GM19023 (cell line): ENCODE measurements around the gene FOXC1.

ENCODE experiments used
- ATAC-seq: cut with Tn5 transposase; IDR thresholded peaks from one replicate; pipeline ENCODE4 v1.9.1; 2021; ENCODE audit warnings: mild to moderate bottlenecking, moderate library complexity; ENCODE audit not compliant: unreplicated experiment

The FOXC1 gene

DNA sequence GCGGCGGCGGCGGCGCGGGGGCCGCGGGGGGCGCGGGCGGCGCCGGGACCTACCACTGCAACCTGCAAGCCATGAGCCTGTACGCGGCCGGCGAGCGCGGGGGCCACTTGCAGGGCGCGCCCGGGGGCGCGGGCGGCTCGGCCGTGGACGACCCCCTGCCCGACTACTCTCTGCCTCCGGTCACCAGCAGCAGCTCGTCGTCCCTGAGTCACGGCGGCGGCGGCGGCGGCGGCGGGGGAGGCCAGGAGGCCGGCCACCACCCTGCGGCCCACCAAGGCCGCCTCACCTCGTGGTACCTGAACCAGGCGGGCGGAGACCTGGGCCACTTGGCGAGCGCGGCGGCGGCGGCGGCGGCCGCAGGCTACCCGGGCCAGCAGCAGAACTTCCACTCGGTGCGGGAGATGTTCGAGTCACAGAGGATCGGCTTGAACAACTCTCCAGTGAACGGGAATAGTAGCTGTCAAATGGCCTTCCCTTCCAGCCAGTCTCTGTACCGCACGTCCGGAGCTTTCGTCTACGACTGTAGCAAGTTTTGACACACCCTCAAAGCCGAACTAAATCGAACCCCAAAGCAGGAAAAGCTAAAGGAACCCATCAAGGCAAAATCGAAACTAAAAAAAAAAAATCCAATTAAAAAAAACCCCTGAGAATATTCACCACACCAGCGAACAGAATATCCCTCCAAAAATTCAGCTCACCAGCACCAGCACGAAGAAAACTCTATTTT, 2.0 kb downstream of the FOXC1 start:
- ATAC-seq = no peak

DNA sequence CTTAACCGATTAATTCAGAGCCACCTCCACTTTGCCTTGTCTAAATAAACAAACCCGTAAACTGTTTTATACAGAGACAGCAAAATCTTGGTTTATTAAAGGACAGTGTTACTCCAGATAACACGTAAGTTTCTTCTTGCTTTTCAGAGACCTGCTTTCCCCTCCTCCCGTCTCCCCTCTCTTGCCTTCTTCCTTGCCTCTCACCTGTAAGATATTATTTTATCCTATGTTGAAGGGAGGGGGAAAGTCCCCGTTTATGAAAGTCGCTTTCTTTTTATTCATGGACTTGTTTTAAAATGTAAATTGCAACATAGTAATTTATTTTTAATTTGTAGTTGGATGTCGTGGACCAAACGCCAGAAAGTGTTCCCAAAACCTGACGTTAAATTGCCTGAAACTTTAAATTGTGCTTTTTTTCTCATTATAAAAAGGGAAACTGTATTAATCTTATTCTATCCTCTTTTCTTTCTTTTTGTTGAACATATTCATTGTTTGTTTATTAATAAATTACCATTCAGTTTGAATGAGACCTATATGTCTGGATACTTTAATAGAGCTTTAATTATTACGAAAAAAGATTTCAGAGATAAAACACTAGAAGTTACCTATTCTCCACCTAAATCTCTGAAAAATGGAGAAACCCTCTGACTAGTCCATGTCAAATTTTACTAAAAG, 2.7 kb downstream of the FOXC1 start:
- ATAC-seq = no peak

DNA sequence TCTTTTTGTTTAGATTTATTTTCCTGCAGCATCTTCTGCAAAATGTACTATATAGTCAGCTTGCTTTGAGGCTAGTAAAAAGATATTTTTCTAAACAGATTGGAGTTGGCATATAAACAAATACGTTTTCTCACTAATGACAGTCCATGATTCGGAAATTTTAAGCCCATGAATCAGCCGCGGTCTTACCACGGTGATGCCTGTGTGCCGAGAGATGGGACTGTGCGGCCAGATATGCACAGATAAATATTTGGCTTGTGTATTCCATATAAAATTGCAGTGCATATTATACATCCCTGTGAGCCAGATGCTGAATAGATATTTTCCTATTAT, 3.2 kb downstream of the FOXC1 start:
- ATAC-seq = no peak

DNA sequence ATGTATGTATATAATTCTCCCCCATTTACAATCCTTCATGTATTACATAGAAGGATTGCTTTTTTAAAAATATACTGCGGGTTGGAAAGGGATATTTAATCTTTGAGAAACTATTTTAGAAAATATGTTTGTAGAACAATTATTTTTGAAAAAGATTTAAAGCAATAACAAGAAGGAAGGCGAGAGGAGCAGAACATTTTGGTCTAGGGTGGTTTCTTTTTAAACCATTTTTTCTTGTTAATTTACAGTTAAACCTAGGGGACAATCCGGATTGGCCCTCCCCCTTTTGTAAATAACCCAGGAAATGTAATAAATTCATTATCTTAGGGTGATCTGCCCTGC, 3.6 kb downstream of the FOXC1 start:
- no peak for ATAC-seq

DNA sequence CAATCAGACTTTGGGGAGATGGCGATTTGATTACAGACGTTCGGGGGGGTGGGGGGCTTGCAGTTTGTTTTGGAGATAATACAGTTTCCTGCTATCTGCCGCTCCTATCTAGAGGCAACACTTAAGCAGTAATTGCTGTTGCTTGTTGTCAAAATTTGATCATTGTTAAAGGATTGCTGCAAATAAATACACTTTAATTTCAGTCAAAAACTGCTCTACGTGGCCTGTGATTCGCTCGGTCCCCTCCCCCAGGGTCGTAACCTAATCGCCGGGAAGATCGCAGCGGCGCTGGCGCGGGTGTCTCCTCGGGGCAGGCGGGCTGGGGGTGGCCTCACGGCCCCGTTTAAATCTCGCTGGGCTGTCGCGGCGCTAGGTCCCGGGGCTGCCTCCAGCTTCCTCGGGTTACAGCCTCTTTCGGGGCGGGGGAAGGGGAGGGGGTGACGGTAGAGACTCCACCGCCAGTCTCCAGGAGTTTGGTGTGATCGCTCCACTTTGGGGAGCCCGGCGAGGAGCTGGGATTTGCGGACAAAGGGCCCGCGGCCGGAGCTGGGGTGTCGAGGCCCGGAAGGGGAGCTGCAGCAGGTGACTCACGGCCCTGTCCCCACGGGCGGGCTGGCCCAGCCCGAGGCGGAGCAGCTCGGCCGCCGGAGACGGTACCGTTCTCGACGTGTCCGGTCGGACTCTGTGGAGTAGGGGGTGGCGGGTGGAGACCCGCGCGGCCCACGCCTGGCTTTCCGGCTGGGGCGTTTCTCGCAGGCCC, 4.2 kb downstream of the FOXC1 start:
- ATAC-seq = no peak

DNA sequence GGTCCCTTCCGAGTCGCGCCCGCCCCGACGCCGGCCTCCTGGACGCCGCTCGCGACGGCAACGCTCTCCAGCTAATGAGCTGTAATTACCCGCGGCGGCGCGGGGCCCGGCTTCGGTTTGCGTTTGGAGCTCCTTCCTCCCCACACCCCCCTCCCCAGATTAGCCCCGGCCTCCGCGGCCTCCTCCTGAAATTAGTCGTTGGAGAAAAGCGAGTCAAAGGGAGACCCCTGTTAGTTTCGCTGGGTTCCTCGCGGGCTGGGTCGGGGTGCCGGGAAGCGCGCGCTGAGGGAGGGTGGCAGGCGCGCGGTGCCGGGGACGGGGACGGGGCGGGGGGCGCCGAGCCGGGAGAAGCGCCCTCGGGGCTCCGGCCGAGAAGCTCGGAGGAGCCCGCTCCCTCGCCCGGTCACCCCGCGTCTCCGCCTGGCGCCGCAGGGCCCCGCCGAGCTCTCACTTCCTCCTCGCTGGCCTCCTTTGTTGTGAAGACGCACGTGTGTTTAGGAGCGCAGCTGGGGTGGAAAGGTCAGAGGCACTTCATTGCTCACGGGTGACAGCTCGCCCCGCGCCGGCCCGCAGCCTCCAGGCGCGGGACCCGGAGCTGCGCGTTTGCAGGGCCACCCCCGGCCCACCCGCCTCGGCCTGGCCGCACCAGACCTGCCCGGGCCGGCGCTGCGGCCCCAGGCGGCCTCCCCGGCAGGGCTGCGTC, 4.9 kb downstream of the FOXC1 start:
- no peak for ATAC-seq

DNA sequence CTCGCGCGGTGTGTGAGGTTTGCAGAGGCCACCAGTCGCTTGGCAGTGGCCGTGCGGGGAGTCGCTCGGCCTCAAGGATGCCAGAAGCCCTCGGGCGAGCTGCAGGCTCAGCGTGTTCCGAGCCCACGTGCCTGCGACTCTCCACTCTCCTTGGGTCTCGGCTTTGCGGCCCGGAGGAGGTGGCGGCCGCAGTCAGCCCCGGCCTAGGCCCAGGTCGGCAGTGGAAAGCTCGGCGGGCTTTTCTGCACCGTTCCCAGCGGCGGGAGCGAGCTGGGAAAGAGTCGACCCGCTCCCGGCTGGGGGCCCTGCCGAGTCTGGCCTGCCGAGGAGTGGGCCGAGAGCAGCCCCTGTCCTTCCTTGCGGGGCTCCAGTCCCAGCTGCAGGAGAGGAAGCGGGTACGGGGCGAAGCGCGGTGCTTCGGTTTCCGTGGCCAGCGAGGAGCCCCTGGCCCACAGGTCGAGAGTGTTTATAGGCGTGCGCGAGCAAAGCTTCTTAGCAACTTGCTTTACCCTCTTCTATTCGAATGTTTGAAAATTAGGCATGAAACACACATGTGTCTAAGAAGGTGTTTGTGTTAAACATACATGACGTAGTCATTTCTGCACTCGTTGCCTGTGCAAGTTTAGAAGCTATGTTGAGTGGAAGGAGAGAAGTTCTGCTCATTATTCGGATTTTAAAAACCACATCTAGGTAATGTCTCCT, 5.6 kb downstream of the FOXC1 start:
- no peak for ATAC-seq

DNA sequence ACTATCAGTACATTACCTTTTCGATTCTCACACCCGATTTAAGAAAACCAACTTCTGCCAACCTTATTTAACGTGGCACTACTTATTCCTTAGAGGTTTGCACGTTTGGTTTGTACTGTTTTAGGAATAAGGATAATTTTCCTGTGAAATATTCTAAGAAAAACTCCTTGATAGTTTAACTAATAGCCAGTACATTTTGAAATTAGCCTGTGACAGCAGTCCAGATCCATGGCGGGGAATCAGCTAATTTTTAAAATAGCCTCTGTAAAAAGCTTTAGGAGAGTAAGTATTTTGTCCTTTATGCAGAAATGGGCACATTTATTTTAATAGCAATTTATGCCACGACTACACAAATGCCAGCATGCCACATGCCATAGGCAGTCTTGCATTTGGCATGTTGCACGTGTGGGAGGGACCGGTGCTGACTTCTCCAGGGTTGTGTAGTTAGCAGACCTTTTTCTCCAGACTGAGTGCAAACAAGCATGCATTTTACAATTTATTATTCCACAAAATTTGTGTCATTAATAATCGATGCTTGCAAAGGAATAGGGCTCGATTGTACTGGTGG, 6.2 kb downstream of the FOXC1 start:
- ATAC-seq = no peak

DNA sequence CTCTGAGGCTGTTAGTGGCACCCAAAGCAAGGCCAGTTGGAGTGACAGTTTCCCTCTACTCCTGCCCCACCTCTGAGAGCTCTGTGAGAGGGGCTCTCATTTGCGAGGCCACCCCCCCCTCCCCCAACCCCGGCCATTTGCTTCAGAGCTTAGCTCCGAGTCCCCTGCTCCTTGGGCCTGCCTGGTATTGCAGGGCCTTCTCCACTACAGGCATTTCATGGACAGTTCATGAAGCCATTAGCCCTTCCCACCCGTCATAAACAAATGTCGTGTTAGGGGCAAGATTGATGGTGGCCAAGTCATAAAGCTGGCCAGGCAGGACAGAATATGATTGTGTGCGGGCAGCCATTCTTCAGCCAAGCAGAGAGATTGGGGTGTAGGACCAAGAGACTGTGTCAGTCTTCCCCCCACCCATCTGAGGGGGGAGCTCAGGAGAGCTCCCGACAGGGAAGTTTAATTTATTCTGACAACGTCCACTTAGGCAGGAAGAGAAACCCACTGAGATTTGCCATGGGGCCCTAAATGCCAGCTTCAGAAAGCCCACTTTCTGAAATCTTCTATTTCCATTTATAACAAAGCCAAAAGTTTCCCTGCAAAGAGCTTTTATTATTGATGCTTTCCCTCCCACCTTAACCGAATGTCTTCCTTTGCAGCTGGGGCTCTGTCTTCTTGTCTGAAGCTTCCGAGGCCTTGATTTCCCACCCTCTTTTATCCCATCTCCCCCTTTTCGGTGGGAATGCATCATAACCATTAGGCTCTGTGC, 7.2 kb downstream of the FOXC1 start:
- ATAC-seq = no peak

DNA sequence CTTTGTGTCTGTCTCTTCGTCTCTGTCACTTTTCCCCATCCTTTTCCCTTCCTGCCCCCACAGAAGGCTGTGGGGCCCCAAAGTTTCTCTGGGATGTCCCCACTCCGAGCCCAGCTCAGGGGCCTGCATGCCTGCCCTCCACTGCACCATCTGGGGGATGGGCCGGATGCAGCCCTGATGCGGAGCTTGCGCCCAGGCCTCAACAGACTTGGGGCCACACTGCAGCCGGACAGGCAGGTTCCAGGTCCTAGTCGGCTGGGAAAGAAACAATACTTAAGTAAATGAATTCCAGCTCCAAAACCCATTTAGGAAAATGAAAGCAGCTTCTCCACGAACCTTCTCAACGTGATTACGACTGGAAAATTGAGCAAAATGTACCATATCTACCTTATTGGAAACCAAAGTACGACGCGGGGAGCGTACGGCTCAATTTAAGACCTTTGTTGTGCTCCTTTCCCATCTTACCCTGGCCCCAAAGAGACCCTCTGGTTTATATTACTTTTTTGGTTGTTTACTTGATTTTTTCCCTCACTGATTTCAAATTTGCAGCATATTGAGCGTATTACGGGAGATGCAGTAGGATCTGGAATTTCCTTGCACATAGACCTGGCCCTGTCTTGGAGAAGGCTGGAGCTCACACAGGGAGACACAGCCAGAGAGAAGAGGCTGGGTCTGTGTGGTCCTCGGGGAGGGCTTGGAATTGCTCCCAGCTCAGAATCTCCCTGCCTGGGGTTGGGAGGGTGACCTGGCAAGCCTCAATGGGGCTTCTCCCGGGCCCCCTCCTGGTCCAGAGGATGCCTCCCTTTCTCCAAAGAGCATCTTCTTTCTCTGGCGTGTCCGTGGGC, 8.0 kb downstream of the FOXC1 start:
- ATAC-seq = no peak

DNA sequence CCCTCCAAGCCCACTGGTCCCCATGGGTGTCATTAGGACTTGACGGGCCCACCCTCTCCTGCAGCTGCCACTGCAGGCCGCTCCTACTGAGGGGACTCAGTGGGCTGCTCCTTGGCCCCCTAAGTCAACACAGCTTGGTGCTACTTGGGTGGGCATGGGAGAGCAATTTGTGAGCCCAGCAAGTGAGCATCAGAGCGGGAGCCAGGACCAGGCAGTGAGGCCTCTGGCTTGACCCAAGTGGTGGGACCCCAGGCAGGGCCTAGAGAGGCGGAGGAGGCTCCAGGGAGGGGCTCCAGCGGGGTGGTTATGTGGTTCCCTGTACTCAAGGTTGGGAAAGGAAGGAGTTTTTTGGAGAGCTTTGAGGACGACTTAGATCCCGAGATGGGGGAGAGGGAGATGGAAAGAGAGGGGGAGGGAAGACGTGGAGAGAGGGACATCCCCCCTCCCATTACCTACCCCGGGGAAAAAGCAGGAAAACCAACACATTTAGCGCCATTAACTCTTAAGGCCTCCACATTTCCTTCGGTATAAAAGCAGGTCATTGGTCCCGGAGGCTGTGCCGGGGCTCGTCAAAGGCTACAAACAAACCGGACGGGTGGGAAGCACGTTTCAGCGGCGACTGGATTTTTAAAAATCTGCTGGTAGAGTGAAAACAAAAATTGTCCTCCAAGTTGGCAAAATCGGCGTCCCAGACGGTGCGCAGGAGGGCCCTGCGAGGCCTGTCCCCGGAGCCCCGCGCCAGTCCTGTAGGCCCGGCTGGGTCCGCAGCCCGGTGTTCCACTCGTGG, 8.8 kb downstream of the FOXC1 start:
- ATAC-seq = no peak

DNA sequence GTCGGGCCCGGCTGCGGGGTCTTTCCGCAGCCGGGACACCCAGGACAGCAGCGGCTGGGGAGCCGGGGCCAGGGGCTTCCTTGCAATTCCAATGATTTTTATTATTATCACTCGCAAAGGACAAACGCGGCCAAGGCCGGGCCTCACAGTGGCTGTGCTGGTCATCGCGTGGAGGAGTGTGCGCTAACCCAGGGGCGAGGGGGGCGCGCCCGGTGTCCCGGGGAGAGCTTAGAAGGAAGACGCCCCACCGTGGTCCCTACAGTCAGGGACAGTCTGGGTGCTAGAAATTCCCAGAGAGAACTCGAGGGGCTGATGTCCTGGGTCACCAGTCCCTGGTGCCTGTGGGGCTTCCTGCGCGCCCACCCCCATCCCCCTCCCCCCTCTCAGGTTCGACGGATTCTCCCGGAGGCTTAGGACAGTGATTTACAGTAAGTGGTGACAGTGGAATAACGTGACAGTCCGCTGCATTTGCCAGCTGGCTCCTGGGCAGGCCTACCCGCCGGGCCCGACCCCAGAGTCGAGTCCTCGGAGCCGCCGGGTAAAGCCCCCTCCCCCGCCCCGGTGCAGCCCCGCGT, 9.5 kb downstream of the FOXC1 start:
- no peak for ATAC-seq

DNA sequence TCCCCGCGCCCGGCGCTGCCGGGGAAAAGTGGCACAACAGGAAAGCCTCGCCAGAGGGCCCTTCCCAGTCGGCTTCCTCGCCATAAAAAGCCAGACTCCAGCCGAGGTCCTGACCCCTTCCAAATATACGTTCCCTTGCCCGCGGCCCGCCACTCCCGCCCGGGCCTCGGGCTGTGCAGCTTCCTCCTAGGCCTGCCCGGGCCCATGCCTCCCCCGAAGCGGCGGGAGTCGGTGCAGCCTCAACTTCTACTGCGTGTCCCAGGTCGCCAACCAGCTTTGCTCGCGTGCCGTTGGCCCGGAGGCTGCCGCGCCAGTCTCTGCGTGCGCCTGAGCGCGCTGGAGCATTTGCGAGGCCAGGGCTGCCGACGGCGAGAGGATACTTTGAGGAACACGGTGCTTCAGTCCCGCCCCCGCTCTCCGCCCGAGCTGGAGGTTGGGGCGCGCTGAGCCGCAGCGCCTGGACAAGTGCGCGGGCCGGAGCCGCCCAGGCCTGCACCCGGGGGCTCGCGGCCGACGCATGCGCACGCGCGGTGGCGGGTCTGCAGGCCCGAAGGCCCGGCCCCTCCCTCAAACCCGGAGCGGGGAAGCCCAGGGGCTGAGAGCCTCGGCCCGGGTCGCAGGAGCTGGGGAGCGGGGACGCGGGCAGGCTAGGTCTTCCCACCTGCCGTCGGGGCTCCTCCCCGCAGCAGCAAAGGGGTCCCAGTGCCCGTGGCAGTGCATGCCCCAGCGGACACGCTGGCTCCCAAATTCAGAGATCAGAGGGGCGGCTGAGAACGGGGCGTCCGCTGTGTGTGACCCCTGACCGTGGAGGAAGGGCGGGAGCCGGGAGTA, 10.2 kb downstream of the FOXC1 start:
- ATAC-seq = no peak

DNA sequence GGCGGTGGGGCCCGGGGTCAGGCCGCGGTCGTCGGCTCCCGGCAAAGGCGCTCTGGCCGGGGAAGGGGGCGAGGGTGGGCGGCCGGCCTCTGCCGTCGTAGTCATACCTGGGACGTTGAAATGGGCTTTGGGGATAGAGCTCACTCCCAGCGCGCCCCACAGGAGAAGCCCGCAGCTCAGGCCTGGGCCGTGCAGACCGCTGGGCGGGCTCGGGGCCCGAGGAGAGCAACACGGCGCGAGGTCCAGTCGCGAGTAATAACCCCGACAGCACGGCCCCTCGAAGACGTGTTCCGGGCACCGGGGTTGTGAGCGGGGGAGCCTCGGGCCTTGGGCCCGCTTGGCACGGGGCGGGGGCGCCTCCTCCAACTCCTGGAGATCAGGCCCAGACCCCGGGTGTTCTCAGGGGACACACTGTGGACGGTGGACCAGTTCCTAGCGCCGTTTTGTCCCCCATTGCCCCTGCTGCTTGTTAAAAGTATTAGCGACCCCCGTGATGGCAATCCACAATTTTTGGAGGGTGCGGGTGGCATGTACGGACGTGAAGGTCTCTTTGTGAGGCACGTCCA, 10.9 kb downstream of the FOXC1 start:
- ATAC-seq = no peak

DNA sequence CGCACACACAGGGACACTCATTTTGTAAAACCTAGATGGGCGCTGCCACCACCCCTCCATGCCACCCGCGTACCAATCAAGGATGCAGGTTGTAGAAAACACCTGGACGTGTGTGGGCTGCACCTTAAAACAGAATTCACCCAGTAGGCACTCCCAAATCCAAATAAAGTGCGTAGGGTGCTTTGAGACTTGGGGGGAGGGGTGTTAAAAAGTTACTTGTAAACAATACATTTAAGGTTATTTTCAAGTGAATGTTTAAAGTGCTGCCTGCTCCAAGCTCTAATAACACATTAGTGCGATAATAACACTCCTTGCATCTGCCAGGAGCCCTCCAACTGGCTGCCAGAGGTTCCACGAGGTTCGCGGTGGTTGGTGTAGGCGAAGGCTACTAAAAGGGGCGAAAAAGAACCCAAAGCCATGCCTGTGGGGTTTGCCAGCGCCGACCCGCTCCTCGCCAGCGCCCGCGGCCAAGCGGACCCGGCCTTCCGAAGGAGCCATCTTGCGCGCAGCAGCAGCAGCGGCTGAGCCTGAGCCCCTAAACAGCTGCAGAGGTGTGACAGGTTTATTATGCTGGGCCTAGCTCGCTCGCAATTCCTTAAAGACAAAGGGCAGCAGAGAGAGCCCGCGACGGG, 11.5 kb downstream of the FOXC1 start:
- ATAC-seq = no peak

DNA sequence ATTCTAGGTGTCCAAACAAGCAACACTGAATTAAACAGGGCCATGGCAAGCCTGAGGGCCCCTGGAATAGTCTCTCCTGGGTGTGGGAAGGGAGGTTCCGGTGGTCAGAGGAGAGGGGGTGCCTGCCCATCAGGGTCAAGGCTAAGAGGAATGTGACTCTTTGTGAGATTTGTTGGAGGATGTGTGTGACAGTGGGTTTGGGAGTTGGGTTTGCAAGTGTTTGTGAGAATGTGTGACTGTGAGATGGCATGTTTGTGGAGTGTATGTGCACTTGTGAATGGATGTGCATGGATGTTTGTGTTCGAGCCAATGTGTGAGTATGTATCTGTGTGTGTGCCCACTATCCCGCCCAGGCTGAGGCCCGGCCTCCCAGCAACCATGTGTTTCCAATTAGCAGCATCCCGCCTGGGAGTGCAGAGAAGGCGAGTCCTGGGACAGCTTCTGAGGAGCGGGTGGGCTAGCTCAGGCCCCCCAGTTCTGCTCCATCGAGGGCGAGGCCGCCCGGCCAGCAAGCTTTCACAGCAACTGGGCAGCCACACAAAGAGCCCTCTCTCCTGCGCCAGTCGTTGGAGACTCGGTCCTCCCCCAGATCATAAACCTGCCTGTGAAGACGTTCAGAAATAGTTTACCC, 12.6 kb downstream of the FOXC1 start:
- ATAC-seq = no peak
